Astrocyte (in vitro differentiated cells and primary cell): ENCODE results near the gene KLF7. TPM values are rescaled to one million over a fixed set of nuclear protein-coding genes. Genes with fewer than 3 reads are reported as not detected.

ENCODE experiments used
- DNase-seq: peaks from one replicate; pipeline ENCODE4 v3.0.0-alpha.2; 2010; ENCODE audit warnings: low read depth
- FAIRE-seq: peaks from 2 replicates; lab custom pipeline; 2011; peaks lifted over from hg19 to GRCh38; lab: Jason Lieb, UNC
- H2AFZ ChIP-seq: 2 replicates; pipeline ENCODE4 v1.6.0; 2012; ENCODE audit warnings: low read depth, low read length, inconsistent platforms
- H3K27ac ChIP-seq: 2 replicates; pipeline ENCODE4 v1.5.1; 2011; ENCODE audit warnings: low read depth, low read length, inconsistent platforms
- H3K27me3 ChIP-seq: 2 replicates; pipeline ENCODE4 v1.6.0; 2011; ENCODE audit warnings: low read length, inconsistent platforms; ENCODE audit not compliant: insufficient read depth
- H3K36me3 ChIP-seq: 2 replicates; pipeline ENCODE4 v1.5.1; 2011; ENCODE audit warnings: low read length, inconsistent platforms; ENCODE audit not compliant: insufficient read depth
- H3K4me1 ChIP-seq: 2 replicates; pipeline ENCODE4 v1.5.1; 2011; ENCODE audit warnings: low read length, inconsistent platforms; ENCODE audit not compliant: insufficient read depth
- H3K4me2 ChIP-seq: 2 replicates; pipeline ENCODE4 v1.6.0; 2012; ENCODE audit warnings: low read length, inconsistent platforms
- H3K4me3 ChIP-seq: 2 replicates; pipeline ENCODE4 v1.5.1; 2011; ENCODE audit warnings: low read depth, mild to moderate bottlenecking, low read length, inconsistent platforms; ENCODE audit not compliant: insufficient read depth
- H3K79me2 ChIP-seq: 2 replicates; pipeline ENCODE4 v1.6.0; 2012; ENCODE audit warnings: mild to moderate bottlenecking, low read length, inconsistent platforms; ENCODE audit not compliant: insufficient read depth
- H3K9ac ChIP-seq: 2 replicates; pipeline ENCODE4 v1.6.0; 2012; ENCODE audit warnings: mild to moderate bottlenecking, low read length, inconsistent platforms
- H3K9me3 ChIP-seq: 2 replicates; pipeline ENCODE4 v1.5.1; 2012; ENCODE audit warnings: low read depth, mild to moderate bottlenecking, low read length, inconsistent platforms; ENCODE audit not compliant: insufficient read depth
- H4K20me1 ChIP-seq: 2 replicates; pipeline ENCODE4 v1.6.0; 2012; ENCODE audit warnings: low read length, inconsistent platforms; ENCODE audit not compliant: insufficient read depth
- H3K27ac Mint-ChIP-seq: one replicate; pipeline ENCODE4 v1.8.0; 2021; ENCODE audit warnings: mild to moderate bottlenecking, mixed read lengths; ENCODE audit not compliant: unreplicated experiment
- H3K27me3 Mint-ChIP-seq: one replicate; pipeline ENCODE4 v1.8.0; 2021; ENCODE audit warnings: low read depth, mixed read lengths; ENCODE audit not compliant: unreplicated experiment
- H3K36me3 Mint-ChIP-seq: one replicate; pipeline ENCODE4 v1.8.0; 2021; ENCODE audit warnings: low read depth, mixed read lengths; ENCODE audit not compliant: unreplicated experiment
- H3K4me1 Mint-ChIP-seq: one replicate; pipeline ENCODE4 v1.8.0; 2021; ENCODE audit warnings: low read depth, mixed read lengths; ENCODE audit not compliant: unreplicated experiment
- H3K4me3 Mint-ChIP-seq: one replicate; pipeline ENCODE4 v1.8.0; 2021; ENCODE audit warnings: mild to moderate bottlenecking, moderate library complexity, mixed read lengths; ENCODE audit not compliant: unreplicated experiment
- H3K9me3 Mint-ChIP-seq: one replicate; pipeline ENCODE4 v1.8.0; 2021; ENCODE audit warnings: mild to moderate bottlenecking, mixed read lengths; ENCODE audit not compliant: unreplicated experiment
- CTCF ChIP-seq: IDR thresholded peaks from 2 replicates; pipeline ENCODE4 v1.5.1; 2011; ENCODE audit warnings: low read depth, mild to moderate bottlenecking, inconsistent platforms, low read length, moderate library complexity; ENCODE audit not compliant: insufficient read depth
- EZH2 ChIP-seq: IDR thresholded peaks from 2 replicates; pipeline ENCODE4 v1.6.1; 2012; ENCODE audit warnings: mild to moderate bottlenecking, low read length, inconsistent platforms; ENCODE audit not compliant: insufficient read depth
- total RNA-seq: library from RNA; stranded (reverse); gene quantifications from 2 replicates; pipeline ENCODE4 v1.2.1, GENCODE V29; 2021

The KLF7 gene
- total RNA-seq, 1 donor from 2014 or later = 81.2 TPM

- peak overlapping the region; percentile 40 for H3K4me3 Mint-ChIP-seq
- Histone ChIP-seq H3K9me3 (no peaks in the 10 kb centered on the region), H3K27me3 (no peaks in the 10 kb centered on the region), H4K20me1 (peaks cover 99% of the 10 kb centered on the region), H3K36me3 (peaks cover 25% of the 10 kb centered on the region), H3K4me2 (peak overlapping the region; percentile 59), H2AFZ (no peak overlapping the region), H3K4me1 (peaks cover 38% of the 10 kb centered on the region), H3K79me2 (peaks cover 100% of the 10 kb centered on the region), H3K27ac (peak overlapping the region; percentile 67), H3K4me3 (peak overlapping the region; percentile 22), H3K9ac (peak overlapping the region; percentile 12)
- no peaks in the 10 kb centered on the region for H3K9me3 Mint-ChIP-seq
- TF ChIP-seq EZH2 (no peak), CTCF (no peak)
- no peak overlapping the region for H3K27ac Mint-ChIP-seq
- peak; percentile 85 for DNase-seq
- H3K36me3 Mint-ChIP-seq = peaks cover 18% of the 10 kb centered on the region
- FAIRE-seq = peak; percentile 65
- peaks cover 65% of the 10 kb centered on the region for H3K4me1 Mint-ChIP-seq
- H3K27me3 Mint-ChIP-seq = no peaks in the 10 kb centered on the region
Measured at GRCh38 chr2:207121784-207122183, 44.0 kb downstream of the KLF7 start.

GRCh38 chr2:207119048-207119447 lies 46.7 kb downstream of the KLF7 start:
- Histone ChIP-seq H3K79me2 (peaks cover 100% of the 10 kb centered on the region), H3K4me3 (no peak overlapping the region), H3K27ac (no peak overlapping the region), H3K27me3 (no peaks in the 10 kb centered on the region), H2AFZ (no peak overlapping the region), H3K36me3 (peaks cover 34% of the 10 kb centered on the region), H3K4me2 (no peak overlapping the region), H3K9me3 (no peaks in the 10 kb centered on the region), H3K4me1 (peaks cover 33% of the 10 kb centered on the region), H3K9ac (no peak overlapping the region), H4K20me1 (peaks cover 98% of the 10 kb centered on the region)
- FAIRE-seq (no peak), DNase-seq (no peak)
- H3K4me1 Mint-ChIP-seq = peaks cover 50% of the 10 kb centered on the region
- no peaks in the 10 kb centered on the region for H3K27me3 Mint-ChIP-seq
- no peaks in the 10 kb centered on the region for H3K9me3 Mint-ChIP-seq
- no peak for TF ChIP-seq CTCF
- no peak for TF ChIP-seq EZH2
- H3K4me3 Mint-ChIP-seq = no peak overlapping the region
- no peak overlapping the region for H3K27ac Mint-ChIP-seq
- H3K36me3 Mint-ChIP-seq = peaks cover 10% of the 10 kb centered on the region

DNA sequence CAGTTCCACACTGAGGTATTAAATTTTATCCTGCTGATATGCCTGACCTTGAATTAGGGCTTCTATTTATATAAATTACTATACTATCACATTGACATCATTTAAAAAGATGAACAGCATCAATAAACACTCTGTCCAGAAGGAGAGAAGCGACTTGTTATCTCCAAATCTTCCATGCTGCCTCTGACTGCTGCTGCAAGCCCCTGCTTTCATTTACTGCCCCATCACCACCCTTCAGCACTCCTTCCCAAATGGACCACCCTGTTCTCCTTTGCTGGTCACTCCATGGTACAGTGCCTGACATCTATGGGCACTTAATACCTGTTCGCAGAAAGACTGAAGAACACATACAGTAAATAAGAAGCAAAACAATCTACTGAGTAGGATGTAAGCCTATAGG lies 48.1 kb downstream of the KLF7 start:
- H3K79me2 ChIP-seq = peaks cover 100% of the 10 kb centered on the region
- DNase-seq (no peak), FAIRE-seq (no peak)
- no peaks in the 10 kb centered on the region for H3K9me3 ChIP-seq
- Mint-ChIP-seq H3K36me3 (peaks cover 6% of the 10 kb centered on the region), H3K4me3 (no peak overlapping the region), H3K27me3 (no peaks in the 10 kb centered on the region), H3K9me3 (peaks cover 3% of the 10 kb centered on the region), H3K27ac (no peak overlapping the region), H3K4me1 (peaks cover 42% of the 10 kb centered on the region)
- peaks cover 19% of the 10 kb centered on the region for H3K4me1 ChIP-seq
- H3K27ac ChIP-seq = no peak overlapping the region
- H4K20me1 ChIP-seq = peaks cover 98% of the 10 kb centered on the region
- no peak for TF ChIP-seq CTCF
- no peaks in the 10 kb centered on the region for H3K27me3 ChIP-seq
- peaks cover 28% of the 10 kb centered on the region for H3K36me3 ChIP-seq
- no peak overlapping the region for H3K4me2 ChIP-seq
- no peak overlapping the region for H2AFZ ChIP-seq
- no peak overlapping the region for H3K4me3 ChIP-seq
- no peak overlapping the region for H3K9ac ChIP-seq
